Heart right ventricle (tissue), 16 donors: ENCODE measurements around the gene NKD2. TPM values are rescaled to one million over a fixed set of nuclear protein-coding genes. Genes with fewer than 3 reads are reported as not detected.

Experiments used
- ATAC-seq, 8 donors: fragments of 200-7000 bp; cut with Tn5 transposase; one replicate each; pipeline ENCODE4 v1.9.1; 2020; ENCODE audit warnings: mild to moderate bottlenecking in 8 of 8, moderate library complexity in 8 of 8, moderate number of reproducible peaks in 1 of 8
- DNase-seq, 2 donors: peaks; one replicate each; pipeline ENCODE4 v3.0.0-alpha.2; 2020
- H3K27ac ChIP-seq, 10 donors: fragments of 200-600 bp; sonication (generic) in 2 of 10; one replicate each; pipeline versions ENCODE4 v1.5.0 to v1.8.0; 2020 to 2022; ENCODE audit warnings: mild to moderate bottlenecking in 3 of 10
- H3K27me3 ChIP-seq, 7 donors: fragments of 200-600 bp; one replicate each; pipeline ENCODE4 v1.8.0; 2021 to 2022; ENCODE audit warnings: mild to moderate bottlenecking in 2 of 7
- H3K36me3 ChIP-seq, 9 donors: fragments of 200-600 bp; sonication (generic) in 1 of 9; one replicate each; pipeline versions ENCODE4 v1.5.0 to v1.8.0; 2020 to 2022; ENCODE audit warnings: mild to moderate bottlenecking in 2 of 9
- H3K4me1 ChIP-seq, 9 donors: fragments of 200-600 bp; sonication (generic) in 1 of 9; one replicate each; pipeline versions ENCODE4 v1.5.0 to v1.8.0; 2020 to 2022; ENCODE audit warnings: mild to moderate bottlenecking in 4 of 9
- H3K4me3 ChIP-seq, 10 donors: fragments of 200-600 bp; sonication (generic) in 2 of 10; one replicate each; pipeline versions ENCODE4 v1.5.0 to v1.8.0; 2020 to 2022; ENCODE audit warnings: mild to moderate bottlenecking in 7 of 10, moderate library complexity in 2 of 10
- H3K9me3 ChIP-seq, 11 donors: fragments of 200-600 bp in 10 of 11; sonication (generic) in 2 of 11; one replicate each; pipeline versions ENCODE4 v1.5.0 to v1.8.0; 2013 to 2022; ENCODE audit warnings: mild to moderate bottlenecking in 2 of 11, control low read depth in 1 of 11, moderate library complexity in 1 of 11
- WGBS, 2 donors: extraction: QIAGEN DNeasy Blood & Tissue Kit; methylation state at CpG; one replicate each; pipeline ENCODE4 v1.1.7; 2013; ENCODE audit warnings: inconsistent platforms in 1 of 2; 5-methylcytosine and 5-hydroxymethylcytosine counted together
- intact Hi-C, 10 donors: fragments of 100-400 bp; cut with DNase I; formaldehyde crosslinking; loops; one replicate each; pipeline versions ENCODE4 v1.11.1 to v1.14.2; 2022
- polyA plus RNA-seq, 2 donors: library from polyadenylated mRNA; stranded (reverse); fragments of 200-250 nt; gene quantifications; one replicate each; pipeline ENCODE4 v1.2.3, GENCODE V29; 2013
- total RNA-seq, 10 donors: library from RNA; stranded (reverse); fragmentation: NEBNext Ultra II Directional in 3 of 10; extraction: Animal tissue kit (Norgen Biotek cat#: 25700) in 3 of 10; gene quantifications; one replicate each; pipeline versions ENCODE4 v1.2.1 to v1.2.4, GENCODE V29; 2021 to 2023
- TF ChIP-seq, protein P1 (sequence below), 9 donors: fragments of 200-600 bp; sonication (generic) in 2 of 9; IDR thresholded peaks; one replicate each; pipeline versions ENCODE4 v1.5.0 to v1.8.0; 2021 to 2022; ENCODE audit warnings: antibody characterized with exemption in 9 of 9, mild to moderate bottlenecking in 5 of 9, moderate library complexity in 1 of 9
- donor health status: Arrhythmogenic right ventricular cardiomyopathy.
- donor health status: ischemic (EF 13 %, LVEDD 7.1; RV severe dilation, severe dysfunction).
- donor health status: healthy with polysubstance abuse.
- donor health status: DM: no; HTN: yes; CAD: no.
- donor health status: DM: no; HTN: no; CAD: no.
- donor health status: ischemic (EF 25% LVEDD 6.9; RV normal size, moderate dysfunction).
- donor health status: ischemic (EF 25% LVEDD 5.7; RV mildly dilated, moderate dysfunction).
- donor health status: healthy.
- donor health status: DM: yes; HTN: yes; CAD: no.
- donor health status: Ischemic cardiomyopathy.
- donor health status: ischemic (EF 35%, LVEDD 5.7; RV mildly dilated, moderate dysfunction).
- donor health status: nonischemic (EF 11% LVEDD 7.7; RV severe dilation, severe dysfunction).
- donor health status: DM: yes; HTN: yes; CAD: no.
- donor health status: PGD.
- donor health status: ischemic (EF 29% LVEDD 5.4; RV normal size, mild dysfunction).
- donor health status: nonischemic (EF 23%, LVEDD 6.1; RV moderate dilation, normal function).

The NKD2 gene
- total and polyA plus RNA-seq, 12 donors = 0.31 to 12.7 (median 1.8) TPM

DNA sequence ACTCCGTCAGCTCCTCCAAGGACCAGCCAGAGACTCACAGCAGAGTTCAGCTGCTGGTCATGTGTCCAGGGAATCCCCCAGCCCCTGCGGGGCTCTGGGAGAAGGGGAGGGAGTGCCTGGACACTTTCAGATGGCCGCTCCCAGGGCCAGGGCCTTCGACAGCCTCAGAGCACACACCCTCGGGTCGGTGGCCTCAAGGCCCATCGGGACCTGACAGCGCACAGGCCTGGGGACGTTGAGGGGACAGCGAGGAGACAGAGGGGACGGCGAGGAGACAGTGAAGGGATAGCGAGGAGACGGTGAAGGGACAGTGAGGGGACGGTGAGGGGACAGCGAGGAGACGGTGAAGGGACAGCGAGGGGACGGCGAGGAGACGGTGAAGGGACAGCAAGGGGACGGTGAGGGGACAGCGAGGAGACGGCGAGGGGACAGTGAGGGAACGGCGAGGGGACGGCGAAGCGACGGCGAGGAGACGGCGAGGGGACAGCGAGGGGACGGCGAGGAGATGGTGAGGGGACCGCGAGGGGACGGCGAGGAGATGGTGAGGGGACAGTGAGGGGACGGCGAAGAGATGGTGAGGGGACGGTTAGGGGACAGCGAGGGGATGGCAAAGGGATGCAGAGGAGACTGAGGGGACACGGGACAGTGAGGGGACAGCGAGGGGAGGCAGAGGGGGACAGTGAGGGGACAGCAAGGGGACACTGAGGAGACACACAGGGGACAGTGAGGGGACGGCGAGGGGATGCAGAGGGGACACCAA lies 56.0 kb downstream of the NKD2 start:
- ATAC-seq (no peak), DNase-seq (peak in 1 of 2 donors; percentile 5)
- H3K9me3 ChIP-seq = no peaks in the 10 kb centered on the region
- H3K4me1 ChIP-seq = peaks cover 0 to 28% (median 10%) of the 10 kb centered on the region in 9 donors
- intact Hi-C loops = loop anchor here in 1 of 10 donors (10.0 kb wide), 1 partner anchor 80 kb away; no protein-coding TSS in a partner anchor
- TF ChIP-seq, protein P1, sequence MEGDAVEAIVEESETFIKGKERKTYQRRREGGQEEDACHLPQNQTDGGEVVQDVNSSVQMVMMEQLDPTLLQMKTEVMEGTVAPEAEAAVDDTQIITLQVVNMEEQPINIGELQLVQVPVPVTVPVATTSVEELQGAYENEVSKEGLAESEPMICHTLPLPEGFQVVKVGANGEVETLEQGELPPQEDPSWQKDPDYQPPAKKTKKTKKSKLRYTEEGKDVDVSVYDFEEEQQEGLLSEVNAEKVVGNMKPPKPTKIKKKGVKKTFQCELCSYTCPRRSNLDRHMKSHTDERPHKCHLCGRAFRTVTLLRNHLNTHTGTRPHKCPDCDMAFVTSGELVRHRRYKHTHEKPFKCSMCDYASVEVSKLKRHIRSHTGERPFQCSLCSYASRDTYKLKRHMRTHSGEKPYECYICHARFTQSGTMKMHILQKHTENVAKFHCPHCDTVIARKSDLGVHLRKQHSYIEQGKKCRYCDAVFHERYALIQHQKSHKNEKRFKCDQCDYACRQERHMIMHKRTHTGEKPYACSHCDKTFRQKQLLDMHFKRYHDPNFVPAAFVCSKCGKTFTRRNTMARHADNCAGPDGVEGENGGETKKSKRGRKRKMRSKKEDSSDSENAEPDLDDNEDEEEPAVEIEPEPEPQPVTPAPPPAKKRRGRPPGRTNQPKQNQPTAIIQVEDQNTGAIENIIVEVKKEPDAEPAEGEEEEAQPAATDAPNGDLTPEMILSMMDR (IDR thresholded peaks at IDR 0.05) = no peak
- no peaks in the 10 kb centered on the region for H3K27me3 ChIP-seq
- 88 to 89% methylated on average over 49 of the region's 49 CpGs for WGBS, 2 donors
- H3K27ac ChIP-seq = no peak overlapping the region
- no peak overlapping the region for H3K4me3 ChIP-seq
- H3K36me3 ChIP-seq = peaks cover 0 to 89% (median 38%) of the 10 kb centered on the region in 9 donors

DNA sequence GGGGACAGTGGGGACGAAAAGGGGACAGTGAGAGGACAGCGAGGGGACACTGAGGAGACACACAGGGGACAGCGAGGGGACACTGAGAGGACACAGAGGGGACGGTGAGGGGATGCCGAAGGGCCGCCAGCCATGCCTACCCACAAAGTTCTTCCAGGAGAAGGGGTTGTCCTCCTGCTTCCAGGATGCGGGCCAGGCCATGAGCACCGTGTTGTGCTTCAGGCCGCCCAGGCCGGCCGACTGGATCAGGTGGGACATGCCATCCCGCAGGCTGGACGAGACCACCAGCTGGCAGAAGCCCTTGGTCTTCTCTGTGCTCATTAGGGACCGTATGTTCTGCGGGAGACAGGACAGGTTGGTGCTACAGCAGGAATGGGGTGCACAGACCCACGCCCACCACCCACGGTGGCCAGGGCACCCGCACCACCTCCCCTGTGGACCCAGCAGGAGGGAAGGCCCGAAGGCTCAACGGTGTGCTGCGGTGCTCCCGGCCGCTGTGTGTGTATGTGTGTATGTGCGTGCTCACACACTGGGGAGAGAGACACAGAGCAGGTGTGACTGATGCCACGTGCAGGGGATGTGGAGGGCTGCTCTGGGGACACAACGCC lies 56.6 kb downstream of the NKD2 start:
- Histone ChIP-seq H3K27me3 (no peaks in the 10 kb centered on the region), H3K27ac (no peak overlapping the region), H3K4me3 (no peak overlapping the region), H3K36me3 (peaks cover 0 to 85% (median 35%) of the 10 kb centered on the region in 9 donors), H3K9me3 (no peaks in the 10 kb centered on the region), H3K4me1 (peaks cover 0 to 28% (median 10%) of the 10 kb centered on the region in 9 donors)
- ATAC-seq (no peak), DNase-seq (peak in 1 of 2 donors; percentile 9)
- TF ChIP-seq, protein P1 (IDR thresholded peaks at IDR 0.05) = no peak
- intact Hi-C loops = loop anchor here in 1 of 10 donors (10.0 kb wide), 1 partner anchor 80 kb away; no protein-coding TSS in a partner anchor
- WGBS, 2 donors = 91 to 94% methylated on average over 26 of the region's 26 CpGs

DNA sequence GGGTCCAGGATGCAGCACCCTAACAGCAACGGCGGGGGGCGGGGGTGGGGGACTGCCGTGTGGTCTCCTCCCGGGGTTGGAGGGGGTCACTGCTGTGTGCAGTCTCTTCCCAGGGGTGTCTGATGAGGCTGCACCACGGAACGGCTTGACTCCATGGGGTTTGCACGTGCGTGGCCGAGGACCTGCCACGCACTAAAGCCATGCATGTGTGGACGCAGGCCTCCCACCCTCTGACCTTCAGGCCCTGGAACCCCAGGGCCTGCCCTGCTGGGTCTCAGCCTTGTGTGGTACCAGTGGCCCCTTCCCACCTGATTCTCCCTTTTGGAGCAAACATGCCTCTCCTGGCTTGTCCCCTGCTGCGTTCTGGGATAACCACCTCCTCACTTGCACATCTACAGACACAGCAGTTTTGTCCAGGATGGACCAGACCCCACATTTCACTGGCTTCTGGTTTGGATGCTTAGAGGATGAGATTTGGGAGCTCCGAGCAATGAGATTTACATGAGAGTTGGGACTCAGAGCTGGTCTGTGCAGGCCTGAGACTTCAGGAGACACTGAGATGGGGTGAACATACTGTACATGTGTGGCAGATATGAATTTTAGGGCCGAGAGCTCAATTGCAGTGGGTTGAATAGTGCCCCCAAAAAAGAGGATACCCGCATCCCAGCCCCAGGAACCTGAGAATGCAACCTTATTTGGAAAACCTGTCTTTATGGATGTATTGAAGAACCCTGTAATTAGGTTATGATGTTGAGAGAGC lies 57.5 kb downstream of the NKD2 start:
- no peaks in the 10 kb centered on the region for H3K9me3 ChIP-seq
- no peak for DNase-seq
- WGBS, 2 donors = 94% methylated on average over 16 of the region's 16 CpGs
- TF ChIP-seq, protein P1 (IDR thresholded peaks at IDR 0.05) = no peak
- H3K36me3 ChIP-seq = peaks cover 0 to 79% (median 35%) of the 10 kb centered on the region in 9 donors
- intact Hi-C loops = loop anchor here in 1 of 10 donors (10.0 kb wide), 1 partner anchor 79 kb away; no protein-coding TSS in a partner anchor
- H3K4me3 ChIP-seq = no peak overlapping the region
- no peak for ATAC-seq
- H3K27me3 ChIP-seq = no peaks in the 10 kb centered on the region
- no peak overlapping the region for H3K27ac ChIP-seq
- peaks cover 0 to 28% (median 10%) of the 10 kb centered on the region in 9 donors for H3K4me1 ChIP-seq

DNA sequence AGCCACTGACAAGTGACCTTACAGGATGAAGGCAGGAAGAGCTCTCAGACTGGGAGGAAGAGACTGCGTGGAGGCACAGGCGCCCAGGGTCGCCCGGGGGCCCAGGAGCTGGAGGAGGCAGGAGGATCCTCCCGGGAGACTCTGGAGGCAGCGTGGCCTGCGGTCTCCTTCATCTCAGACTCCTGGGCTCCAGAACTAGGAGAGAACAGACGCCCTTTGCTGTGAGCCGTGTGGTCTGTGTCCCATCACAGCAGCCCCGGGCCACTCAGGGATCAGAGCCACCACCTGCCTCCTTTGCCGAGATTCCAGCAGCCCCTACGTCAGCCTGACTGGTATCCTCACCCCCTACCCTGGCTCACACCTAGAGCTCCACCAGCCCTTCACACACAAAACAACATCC lies 58.1 kb downstream of the NKD2 start:
- DNase-seq (peak in 1 of 2 donors; percentile 8), ATAC-seq (no peak)
- Histone ChIP-seq H3K4me3 (no peak overlapping the region), H3K9me3 (no peaks in the 10 kb centered on the region), H3K36me3 (peaks cover 0 to 75% (median 35%) of the 10 kb centered on the region in 9 donors), H3K27me3 (no peaks in the 10 kb centered on the region), H3K27ac (no peak overlapping the region), H3K4me1 (peaks cover 0 to 28% (median 10%) of the 10 kb centered on the region in 9 donors)
- TF ChIP-seq, protein P1 (IDR thresholded peaks at IDR 0.05) = no peak
- intact Hi-C loops = loop anchor here in 1 of 10 donors (10.0 kb wide), 1 partner anchor 78 kb away; no protein-coding TSS in a partner anchor
- 80 to 84% methylated on average over 12 of the region's 12 CpGs for WGBS, 2 donors
